ENCODE data around the gene DUSP16. TPM values are rescaled to one million over a fixed set of nuclear protein-coding genes. Genes with fewer than 3 reads are reported as not detected.
A peak's percentile ranks its signal among the peaks of the same experiment; 100 is the strongest.
"Not testable (repeated sequence)": the region's sequence is repeated elsewhere in the genome, so short reads cannot be mapped to it uniquely, and the experiment has no call there.

Gene DUSP16
- total and polyA plus RNA-seq, 7 experiments from 2014 or later, result 4.4 to 42.8 (median 29.2) TPM

- H3K27me3 ChIP-seq (ENCODE audit: control insufficient read depth in 2 of 2, insufficient read depth in 2 of 2, low read length in 2 of 2); H3K27me3 Mint-ChIP-seq; H3K4me3 Mint-ChIP-seq; ATAC-seq; H3K9me3 ChIP-seq (ENCODE audit: control insufficient read depth in 2 of 3, low read length in 3 of 3); H3K27ac Mint-ChIP-seq; H3K27ac ChIP-seq (ENCODE audit: low read depth, low read length); CTCF ChIA-PET; H3K4me1 ChIP-seq (ENCODE audit: control insufficient read depth in 2 of 2, insufficient read depth in 2 of 2, low read length in 2 of 2); DNase-seq; H3K9me3 Mint-ChIP-seq; H3K36me3 ChIP-seq (ENCODE audit: control insufficient read depth in 2 of 3, insufficient read depth in 3 of 3, low read length in 3 of 3); H3K4me3 ChIP-seq (ENCODE audit: low read length); H3K36me3 Mint-ChIP-seq: not testable (repeated sequence)
- intact Hi-C loops (cut with micrococcal nuclease), result loop anchor here in 1 of 2 donors (5.0 kb wide), 1 partner anchor 42 kb away; no protein-coding TSS in a partner anchor
- H3K4me1 Mint-ChIP-seq, result peaks cover 0 to 24% (median 10%) of the 10 kb centered on the region in 7 donors
- POLR2A ChIA-PET, result interaction anchor here (0.5 to 0.7 kb wide), 2 partner anchors 111 to 682 kb away, joined by 3 read pairs; no protein-coding TSS in a partner anchor
Measured at GRCh38 chr12:12580716-12581115, 18.1 kb upstream of the DUSP16 start.

- ATAC-seq (no peak), DNase-seq (no peak)
- Histone ChIP-seq H3K36me3 (ENCODE audit: control insufficient read depth in 2 of 3, insufficient read depth in 3 of 3, low read length in 3 of 3) (no peaks in the 10 kb centered on the region), H3K4me3 (ENCODE audit: low read length) (no peak overlapping the region), H3K27me3 (ENCODE audit: control insufficient read depth in 2 of 2, insufficient read depth in 2 of 2, low read length in 2 of 2) (no peaks in the 10 kb centered on the region), H3K9me3 (ENCODE audit: control insufficient read depth in 2 of 3, low read length in 3 of 3) (no peaks in the 10 kb centered on the region), H3K27ac (ENCODE audit: low read depth, low read length) (no peak overlapping the region), H3K4me1 (ENCODE audit: control insufficient read depth in 2 of 2, insufficient read depth in 2 of 2, low read length in 2 of 2) (peaks cover 0 to 6% of the 10 kb centered on the region in 2 donors)
- Mint-ChIP-seq H3K4me1 (peaks cover 0 to 15% (median 8%) of the 10 kb centered on the region in 7 donors), H3K9me3 (no peaks in the 10 kb centered on the region), H3K4me3 (no peak overlapping the region), H3K27ac (no peak overlapping the region), H3K27me3 (no peaks in the 10 kb centered on the region), H3K36me3 (no peaks in the 10 kb centered on the region)
- ChIA-PET POLR2A (interaction anchor here (0.8 to 1.6 kb wide), 3 partner anchors 9 to 14 kb away, joined by 3 read pairs; no protein-coding TSS in a partner anchor), CTCF (interaction anchor here (1.1 kb wide), 1 partner anchor 13 kb away, joined by 6 read pairs; no protein-coding TSS in a partner anchor)
- intact Hi-C loops (cut with micrococcal nuclease), result no loop called here
Measured at GRCh38 chr12:12577786-12578185, 15.1 kb upstream of the DUSP16 start.

GRCh38 chr12:12572659-12573058 is 10.0 kb upstream of the DUSP16 start:
- Histone ChIP-seq H3K27ac (ENCODE audit: low read depth, low read length) (no peak overlapping the region), H3K4me1 (ENCODE audit: control insufficient read depth in 2 of 2, insufficient read depth in 2 of 2, low read length in 2 of 2) (no peaks in the 10 kb centered on the region), H3K4me3 (ENCODE audit: low read length) (no peak overlapping the region), H3K27me3 (ENCODE audit: control insufficient read depth in 2 of 2, insufficient read depth in 2 of 2, low read length in 2 of 2) (no peaks in the 10 kb centered on the region), H3K9me3 (ENCODE audit: control insufficient read depth in 2 of 3, low read length in 3 of 3) (no peaks in the 10 kb centered on the region), H3K36me3 (ENCODE audit: control insufficient read depth in 2 of 3, insufficient read depth in 3 of 3, low read length in 3 of 3) (no peaks in the 10 kb centered on the region)
- H3K4me1 Mint-ChIP-seq, result peaks cover 0 to 4% (median 0%) of the 10 kb centered on the region in 7 donors
- peaks cover 0 to 5% (median 0%) of the 10 kb centered on the region in 5 donors for H3K27me3 Mint-ChIP-seq
- DNase-seq, result no peak
- H3K9me3 Mint-ChIP-seq, result no peaks in the 10 kb centered on the region
- ATAC-seq, result no peak
- ChIA-PET CTCF (interaction anchor here (0.7 kb wide), 1 partner anchor 141 kb away, joined by 6 read pairs; no protein-coding TSS in a partner anchor), POLR2A (interaction anchor here (0.6 kb wide), 1 partner anchor 69 kb away, joined by 5 read pairs; no protein-coding TSS in a partner anchor)
- no peak overlapping the region for H3K27ac Mint-ChIP-seq
- intact Hi-C loops (cut with micrococcal nuclease), result no loop called here
- H3K36me3 Mint-ChIP-seq, result no peaks in the 10 kb centered on the region
- H3K4me3 Mint-ChIP-seq, result no peak overlapping the region

GRCh38 chr12:12565971-12566370 is 3.3 kb upstream of the DUSP16 start:
- H3K4me3 ChIP-seq (ENCODE audit: low read length); H3K27ac ChIP-seq (ENCODE audit: low read depth, low read length); ATAC-seq; H3K4me3 Mint-ChIP-seq; H3K9me3 Mint-ChIP-seq; intact Hi-C loops (cut with micrococcal nuclease); H3K27ac Mint-ChIP-seq; H3K27me3 Mint-ChIP-seq; H3K27me3 ChIP-seq (ENCODE audit: control insufficient read depth in 2 of 2, insufficient read depth in 2 of 2, low read length in 2 of 2); H3K36me3 Mint-ChIP-seq; H3K9me3 ChIP-seq (ENCODE audit: control insufficient read depth in 2 of 3, low read length in 3 of 3); H3K36me3 ChIP-seq (ENCODE audit: control insufficient read depth in 2 of 3, insufficient read depth in 3 of 3, low read length in 3 of 3); POLR2A ChIA-PET; DNase-seq; CTCF ChIA-PET: not testable (repeated sequence)
- H3K4me1 Mint-ChIP-seq, result peaks cover 0 to 18% (median 11%) of the 10 kb centered on the region in 7 donors
- H3K4me1 ChIP-seq (ENCODE audit: control insufficient read depth in 2 of 2, insufficient read depth in 2 of 2, low read length in 2 of 2), result peaks cover 9 to 10% of the 10 kb centered on the region in 2 donors

GRCh38 chr12:12564911-12565310 is 2.2 kb upstream of the DUSP16 start:
- H3K27me3 Mint-ChIP-seq, result peaks cover 0 to 4% (median 0%) of the 10 kb centered on the region in 5 donors
- ChIA-PET POLR2A (interaction anchor here (0.7 to 2.7 kb wide), 4 partner anchors 60 to 244 kb away, joined by 4 to 27 read pairs (median 4); no protein-coding TSS in a partner anchor), CTCF (interaction anchor here (0.7 to 1.3 kb wide), 7 partner anchors 12 to 190 kb away, joined by 3 to 12 read pairs (median 3); no protein-coding TSS in a partner anchor)
- Histone ChIP-seq H3K4me1 (ENCODE audit: control insufficient read depth in 2 of 2, insufficient read depth in 2 of 2, low read length in 2 of 2) (peaks cover 14 to 16% of the 10 kb centered on the region in 2 donors), H3K36me3 (ENCODE audit: control insufficient read depth in 2 of 3, insufficient read depth in 3 of 3, low read length in 3 of 3) (peaks cover 0 to 3% (median 0%) of the 10 kb centered on the region in 3 experiments), H3K27ac (ENCODE audit: low read depth, low read length) (no peak overlapping the region), H3K9me3 (ENCODE audit: control insufficient read depth in 2 of 3, low read length in 3 of 3) (no peaks in the 10 kb centered on the region), H3K27me3 (ENCODE audit: control insufficient read depth in 2 of 2, insufficient read depth in 2 of 2, low read length in 2 of 2) (no peaks in the 10 kb centered on the region), H3K4me3 (ENCODE audit: low read length) (no peak overlapping the region)
- intact Hi-C loops (cut with micrococcal nuclease), result loop anchor here (1.0 to 5.0 kb wide), 9 partner anchors 38 to 913 kb away; partner anchors contain the start of genes APOLD1 (in 1 of the 2), BORCS5 (in 1 of the 2) and DDX47 (in 1 of the 2)
- ATAC-seq (no peak), DNase-seq (no peak)
- H3K36me3 Mint-ChIP-seq, result peaks cover 0 to 2% (median 0%) of the 10 kb centered on the region in 5 donors
- peak overlapping the region in 3 of 9 donors; percentile 7 to 100 (median 76) for H3K27ac Mint-ChIP-seq
- H3K4me3 Mint-ChIP-seq, result no peak overlapping the region
- H3K4me1 Mint-ChIP-seq, result peaks cover 7 to 29% (median 20%) of the 10 kb centered on the region in 7 donors
- peaks cover 0 to 9% (median 3%) of the 10 kb centered on the region in 11 donors for H3K9me3 Mint-ChIP-seq

- peak overlapping the region; percentile 55 for H3K4me3 ChIP-seq (ENCODE audit: low read length)
- CTCF ChIA-PET, result interaction anchor here (0.6 to 1.7 kb wide), 13 partner anchors 48 to 206 kb away, joined by 3 to 13 read pairs (median 4); partner anchors contain the start of genes BORCS5 and CREBL2
- Mint-ChIP-seq H3K4me3 (peak overlapping the region; percentile 87 to 97 (median 92)), H3K9me3 (peaks cover 0 to 9% (median 3%) of the 10 kb centered on the region in 11 donors), H3K27ac (peak overlapping the region; percentile 92 to 100 (median 99)), H3K27me3 (no peaks in the 10 kb centered on the region), H3K4me1 (peaks cover 14 to 44% (median 32%) of the 10 kb centered on the region in 7 donors), H3K36me3 (peaks cover 0 to 10% (median 0%) of the 10 kb centered on the region in 5 donors)
- POLR2A ChIA-PET, result interaction anchor here (0.6 to 2.7 kb wide), 24 partner anchors 9 to 206 kb away, joined by 3 to 27 read pairs (median 4); partner anchors contain the start of genes BORCS5 and CREBL2
- intact Hi-C loops (cut with micrococcal nuclease), result loop anchor here (2.0 to 5.0 kb wide), 6 partner anchors 36 to 911 kb away; partner anchors contain the start of genes APOLD1 (in 1 of the 2) and DDX47 (in 1 of the 2)
- no peak for ATAC-seq
- peaks cover 0 to 3% (median 0%) of the 10 kb centered on the region in 3 experiments for H3K36me3 ChIP-seq (ENCODE audit: control insufficient read depth in 2 of 3, insufficient read depth in 3 of 3, low read length in 3 of 3)
- no peaks in the 10 kb centered on the region for H3K9me3 ChIP-seq (ENCODE audit: control insufficient read depth in 2 of 3, low read length in 3 of 3)
- peaks cover 14 to 16% of the 10 kb centered on the region in 2 donors for H3K4me1 ChIP-seq (ENCODE audit: control insufficient read depth in 2 of 2, insufficient read depth in 2 of 2, low read length in 2 of 2)
- H3K27me3 ChIP-seq (ENCODE audit: control insufficient read depth in 2 of 2, insufficient read depth in 2 of 2, low read length in 2 of 2), result no peaks in the 10 kb centered on the region
- peak overlapping the region; percentile 92 for H3K27ac ChIP-seq (ENCODE audit: low read depth, low read length)
- DNase-seq, result peak in 1 of 9 donors; percentile 6
Measured at GRCh38 chr12:12563290-12563928, 746 bp upstream of the DUSP16 start.

Measured in naive thymus-derived CD4-positive, alpha-beta T cell (primary cell).